Psoas muscle (tissue), 8 donors: Measurements from ENCODE around the gene BTBD16. TPM values are rescaled to one million over a fixed set of nuclear protein-coding genes. Genes with fewer than 3 reads are reported as not detected.

Experiments used
- ATAC-seq, 4 donors: fragments of 200-7000 bp; cut with Tn5 transposase; one replicate each; pipeline ENCODE4 v1.9.1; 2020; ENCODE audit warnings: moderate library complexity in 3 of 4, mild to moderate bottlenecking in 2 of 4
- DNase-seq, 2 donors: peaks; one replicate each; pipeline ENCODE4 v3.0.0-alpha.2; 2020
- H3K27ac ChIP-seq: fragments of 200-600 bp; one replicate; pipeline ENCODE4 v1.8.0; 2022
- H3K27me3 ChIP-seq, 3 donors: fragments of 200-600 bp in 1 of 3; one replicate each; pipeline versions ENCODE4 v1.6.1 to v1.8.0; 2013 to 2022; ENCODE audit warnings: low read length in 2 of 3, mild to moderate bottlenecking in 2 of 3, moderate library complexity in 1 of 3; ENCODE audit not compliant: insufficient read depth in 3 of 3
- H3K36me3 ChIP-seq, 2 donors: fragments of 200-600 bp in 1 of 2; one replicate each; pipeline versions ENCODE4 v1.6.1 to v1.8.0; 2013 to 2022; ENCODE audit warnings: low read depth in 1 of 2, mild to moderate bottlenecking in 1 of 2, moderate library complexity in 1 of 2; ENCODE audit not compliant: insufficient read depth in 1 of 2
- H3K4me1 ChIP-seq: fragments of 200-600 bp; one replicate; pipeline ENCODE4 v1.8.0; 2022
- H3K4me3 ChIP-seq: fragments of 200-600 bp; one replicate; pipeline ENCODE4 v1.8.0; 2022; ENCODE audit warnings: mild to moderate bottlenecking
- H3K9me3 ChIP-seq: fragments of 200-600 bp; one replicate; pipeline ENCODE4 v1.8.0; 2022
- WGBS, 3 donors: extraction: QIAGEN DNeasy Blood & Tissue Kit; methylation state at CpG; one replicate each; pipeline versions ENCODE4 v1.1.6 to v1.1.7; 2013; 5-methylcytosine and 5-hydroxymethylcytosine counted together
- intact Hi-C, 2 donors: fragments of 100-400 bp; cut with DNase I; formaldehyde crosslinking; loops; one replicate each; pipeline versions ENCODE4 v1.11.0 to v1.14.2; 2022
- long read RNA-seq, 2 donors: library from polyadenylated mRNA; unstranded; transcript quantifications; one replicate each; pipeline ENCODE4 v2.0.0, GENCODE V29; 2021
- polyA plus RNA-seq, 3 donors: library from polyadenylated mRNA; stranded (reverse); fragments of 200-250 nt; gene quantifications; one replicate each; pipeline ENCODE4 v1.2.3, GENCODE V29; 2013
- total RNA-seq, 4 donors: library from RNA; stranded (reverse); fragmentation: NEBNext Ultra II Directional in 2 of 4; extraction: Animal tissue kit (Norgen Biotek cat#: 25700) in 2 of 4; gene quantifications; one replicate each; pipeline versions ENCODE4 v1.2.1 to v1.2.4, GENCODE V29; 2021 to 2023
- TF ChIP-seq, protein P1 (sequence below): fragments of 200-600 bp; IDR thresholded peaks from one replicate; pipeline ENCODE4 v1.8.0; 2022; ENCODE audit warnings: antibody characterized with exemption
- donor health status: healthy with polysubstance abuse.
- donor health status: DM: no; HTN: no; CAD: no; lungs with moderate emphysema.
- donor health status: Bipolar disorder and iron deficiency.
- donor health status: healthy.
- donor health status: DM: yes; HTN: yes; CAD: no.
- donor health status: DM: no; HTN: no; CAD: no.
- donor health status: DM: no; HTN: no; CAD: no.
- donor health status: DM: yes; HTN: yes; CAD: no.

BTBD16 gene
- total RNA-seq (under 1 TPM in 2 of 4 donors, not detected in 2; 0.32 to 0.58 TPM), polyA plus RNA-seq (under 1 TPM in 1 of 3 donors, not detected in 2; 0.14 TPM)
- long read RNA-seq, donor 1 = 0 reads
- long read RNA-seq, donor 2, partial matches to known transcripts = 0 of 1 reads
- long read RNA-seq, donor 2, other reads (novel, unspliced or antisense) = 1 of 1 reads

DNA sequence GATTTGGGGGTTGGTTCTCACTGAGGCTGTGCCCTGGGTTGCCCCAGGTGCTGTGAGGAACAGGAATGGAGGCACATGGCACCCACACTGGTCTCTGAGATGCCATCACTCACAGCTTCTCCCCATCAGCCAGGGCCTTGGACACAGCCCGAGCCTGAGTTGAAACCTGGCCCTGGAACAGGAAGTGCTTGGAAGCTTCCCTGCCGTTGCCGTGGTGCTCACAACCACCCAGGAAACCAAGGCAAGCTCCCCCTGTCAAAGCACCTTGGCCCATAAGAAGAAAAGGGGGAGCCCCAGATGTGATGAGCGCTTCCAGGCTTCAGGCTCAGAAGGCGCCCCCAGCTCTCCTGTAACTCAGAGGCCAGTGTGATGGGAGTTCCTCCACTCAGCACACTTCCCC is at the start of gene BTBD16:
Gene BTBD16, plus strand, starts transcription at position 221 of the 400 bp plus-strand sequence. CDS start 3,786 bp downstream, outside the sequence.
- intact Hi-C loops = no loop called here
- WGBS, 3 donors = 49 to 65% (median 52%) methylated on average over 5 of the region's 5 CpGs
- Histone ChIP-seq H3K4me1 (no peaks in the 10 kb centered on the region), H3K27me3 (no peaks in the 10 kb centered on the region), H3K27ac (no peak within 1 kb of the TSS), H3K36me3 (peaks cover 0 to 74% of the 10 kb centered on the region in 2 donors), H3K9me3 (no peaks in the 10 kb centered on the region), H3K4me3 (no peak within 1 kb of the TSS)
- TF ChIP-seq, protein P1, sequence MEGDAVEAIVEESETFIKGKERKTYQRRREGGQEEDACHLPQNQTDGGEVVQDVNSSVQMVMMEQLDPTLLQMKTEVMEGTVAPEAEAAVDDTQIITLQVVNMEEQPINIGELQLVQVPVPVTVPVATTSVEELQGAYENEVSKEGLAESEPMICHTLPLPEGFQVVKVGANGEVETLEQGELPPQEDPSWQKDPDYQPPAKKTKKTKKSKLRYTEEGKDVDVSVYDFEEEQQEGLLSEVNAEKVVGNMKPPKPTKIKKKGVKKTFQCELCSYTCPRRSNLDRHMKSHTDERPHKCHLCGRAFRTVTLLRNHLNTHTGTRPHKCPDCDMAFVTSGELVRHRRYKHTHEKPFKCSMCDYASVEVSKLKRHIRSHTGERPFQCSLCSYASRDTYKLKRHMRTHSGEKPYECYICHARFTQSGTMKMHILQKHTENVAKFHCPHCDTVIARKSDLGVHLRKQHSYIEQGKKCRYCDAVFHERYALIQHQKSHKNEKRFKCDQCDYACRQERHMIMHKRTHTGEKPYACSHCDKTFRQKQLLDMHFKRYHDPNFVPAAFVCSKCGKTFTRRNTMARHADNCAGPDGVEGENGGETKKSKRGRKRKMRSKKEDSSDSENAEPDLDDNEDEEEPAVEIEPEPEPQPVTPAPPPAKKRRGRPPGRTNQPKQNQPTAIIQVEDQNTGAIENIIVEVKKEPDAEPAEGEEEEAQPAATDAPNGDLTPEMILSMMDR = no peak
- no peak for ATAC-seq
- DNase-seq = no peak

DNA sequence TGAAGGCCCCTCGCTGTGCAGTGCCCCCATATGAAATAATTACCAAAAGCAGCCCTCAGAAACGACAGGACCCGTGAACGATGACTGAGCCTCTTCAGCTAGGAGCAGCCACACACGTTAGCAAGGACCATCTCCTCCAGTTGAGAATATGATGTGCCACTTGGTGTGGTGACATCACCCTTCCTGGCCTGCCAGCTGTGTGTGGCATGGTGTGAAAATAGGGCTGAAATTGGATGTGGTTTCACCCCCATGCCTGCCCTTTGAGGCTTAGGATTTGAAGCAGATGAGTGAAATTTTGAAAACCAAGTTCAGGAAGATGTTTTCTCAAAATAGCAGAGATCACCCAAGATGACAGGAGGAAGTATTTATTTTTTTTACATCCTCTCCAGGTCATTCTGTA is 49.1 kb upstream of the BTBD16 start:
- Histone ChIP-seq H3K27ac (peak overlapping the region; percentile 72), H3K4me1 (peaks cover 27% of the 10 kb centered on the region)
- intact Hi-C loops = no loop called here

DNA sequence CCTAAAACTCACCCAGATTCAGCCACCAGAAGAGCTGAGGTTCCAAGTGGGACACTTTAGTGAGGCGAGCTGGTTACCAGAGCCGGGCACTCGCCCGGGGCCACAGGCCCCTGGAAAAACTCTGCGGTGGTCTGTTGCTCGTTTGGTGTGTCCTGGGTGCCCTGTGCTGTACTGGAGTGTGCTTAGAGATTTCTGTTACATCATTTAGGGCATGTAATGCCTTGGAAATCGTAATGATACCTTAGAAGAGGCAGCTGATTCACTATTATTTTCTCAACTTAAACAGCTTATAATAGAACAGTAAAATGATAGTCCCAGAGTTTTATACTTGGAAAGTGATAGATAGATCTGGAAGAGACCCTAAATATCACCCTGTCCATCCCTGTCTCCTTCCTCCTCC is 48.5 kb upstream of the BTBD16 start:
- Histone ChIP-seq H3K36me3 (peaks cover 0 to 95% of the 10 kb centered on the region in 2 donors), H3K4me3 (no peak overlapping the region), H3K4me1 (peaks cover 27% of the 10 kb centered on the region), H3K27ac (peak overlapping the region; percentile 72), H3K9me3 (no peaks in the 10 kb centered on the region), H3K27me3 (no peaks in the 10 kb centered on the region)
- intact Hi-C loops = no loop called here
- DNase-seq (no peak), ATAC-seq (peak; percentile 39 to 72 (median 40))
- TF ChIP-seq, protein P1 = no peak
- 24 to 67% (median 33%) methylated on average over 7 of the region's 7 CpGs for WGBS, 3 donors

More for the DNA sequence above, 49.1 kb upstream of the BTBD16 start:
- peak; percentile 70 to 84 (median 76) for ATAC-seq
- Histone ChIP-seq H3K4me3 (no peak overlapping the region), H3K27me3 (no peaks in the 10 kb centered on the region), H3K36me3 (peaks cover 2 to 95% of the 10 kb centered on the region in 2 donors), H3K9me3 (no peaks in the 10 kb centered on the region)
- no peak for DNase-seq
- WGBS, 3 donors = 50 to 63% (median 51%) methylated on average over 5 of the region's 5 CpGs
- TF ChIP-seq, protein P1 = no peak

DNA sequence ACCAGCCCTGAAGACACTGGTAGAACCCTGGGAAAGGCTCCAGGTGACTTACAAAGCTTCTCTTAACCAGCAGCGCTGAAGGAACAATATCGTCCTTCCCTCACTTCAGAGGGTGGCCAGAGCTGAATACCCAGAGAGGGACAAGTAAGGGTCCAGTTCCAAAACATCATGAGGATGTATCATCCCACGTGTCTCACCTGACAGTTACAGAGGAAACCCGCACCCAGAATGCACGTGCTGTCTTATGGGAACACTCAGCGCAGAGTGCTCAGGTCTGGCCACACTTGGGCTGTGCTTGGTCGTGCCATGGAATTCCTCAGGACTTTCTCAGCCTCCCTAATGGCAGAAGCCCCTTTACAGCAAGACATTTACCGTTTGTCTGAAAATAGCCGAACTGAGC is 46.9 kb upstream of the BTBD16 start:
- TF ChIP-seq, protein P1 = no peak
- Histone ChIP-seq H3K9me3 (no peaks in the 10 kb centered on the region), H3K36me3 (peaks cover under 1 to 95% of the 10 kb centered on the region in 2 donors), H3K27me3 (no peaks in the 10 kb centered on the region), H3K27ac (no peak overlapping the region), H3K4me3 (no peak overlapping the region), H3K4me1 (peaks cover 27% of the 10 kb centered on the region)
- WGBS, 3 donors = 65 to 90% (median 74%) methylated on average over 9 of the region's 9 CpGs
- peak in 2 of 4 donors; percentile 4 to 26 for ATAC-seq
- DNase-seq = no peak
- intact Hi-C loops = no loop called here

DNA sequence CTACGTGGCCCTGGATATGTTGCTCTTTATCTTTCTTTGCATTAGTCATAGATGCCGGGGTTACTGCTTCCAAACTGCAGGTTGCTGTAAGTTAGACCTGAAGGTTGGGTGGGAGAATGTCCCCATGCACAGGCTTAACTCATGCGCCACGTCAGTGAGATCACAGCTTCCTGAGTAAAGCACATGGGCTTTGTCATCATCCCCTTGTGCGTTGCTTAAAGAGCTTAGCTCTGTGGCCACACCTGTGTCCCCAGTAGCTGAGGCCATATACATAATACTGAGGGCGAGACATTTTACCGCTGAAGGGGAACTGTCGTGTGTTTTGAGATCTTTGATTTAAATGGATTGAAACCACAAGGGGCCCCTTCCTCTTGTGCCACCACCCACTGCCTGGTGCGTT is 45.8 kb upstream of the BTBD16 start:
- peaks cover 6 to 95% of the 10 kb centered on the region in 2 donors for H3K36me3 ChIP-seq
- H3K9me3 ChIP-seq = no peaks in the 10 kb centered on the region
- H3K4me1 ChIP-seq = peaks cover 20% of the 10 kb centered on the region
- intact Hi-C loops = no loop called here
- H3K27ac ChIP-seq = no peak overlapping the region
- ATAC-seq (no peak), DNase-seq (no peak)
- WGBS, 3 donors = 87 to 93% (median 89%) methylated on average over 9 of the region's 9 CpGs
- TF ChIP-seq, protein P1 = no peak
- no peak overlapping the region for H3K4me3 ChIP-seq
- H3K27me3 ChIP-seq = no peaks in the 10 kb centered on the region
